HG02759 (cell line): ENCODE results near the gene EDARADD.
"Not testable (repeated sequence)": the region's sequence is repeated elsewhere in the genome, so short reads cannot be mapped to it uniquely, and the experiment has no call there.

Experiments used
- ATAC-seq: cut with Tn5 transposase; IDR thresholded peaks from one replicate; pipeline ENCODE4 v1.9.1; 2021; ENCODE audit warnings: mild to moderate bottlenecking, moderate library complexity; ENCODE audit not compliant: unreplicated experiment

EDARADD gene

GRCh38 chr1:236393681-236394481, at the start of gene EDARADD:
Gene EDARADD, plus strand, starts transcription at chr1:236394286. Its CDS starts 159 bp downstream, at chr1:236394445.
- ATAC-seq = no peak

- no peak for ATAC-seq
Measured at GRCh38 chr1:236345728-236346127, 48.4 kb upstream of the EDARADD start.

- ATAC-seq = no peak
Measured at GRCh38 chr1:236348071-236348470, 46.0 kb upstream of the EDARADD start.

GRCh38 chr1:236350308-236350707, 43.8 kb upstream of the EDARADD start:
- ATAC-seq = no peak

GRCh38 chr1:236351875-236352573, 42.1 kb upstream of the EDARADD start:
- no peak for ATAC-seq

- not testable (repeated sequence) for ATAC-seq
Measured at GRCh38 chr1:236352747-236353146, 41.3 kb upstream of the EDARADD start.

- no peak for ATAC-seq
Measured at GRCh38 chr1:236353813-236354212, 40.3 kb upstream of the EDARADD start.

- no peak for ATAC-seq
Measured at GRCh38 chr1:236354330-236355147, 39.5 kb upstream of the EDARADD start.

GRCh38 chr1:236356141-236356540, 37.9 kb upstream of the EDARADD start:
- no peak for ATAC-seq

GRCh38 chr1:236361909-236362590, 32.0 kb upstream of the EDARADD start:
- no peak for ATAC-seq

GRCh38 chr1:236363237-236363636, 30.8 kb upstream of the EDARADD start:
- no peak for ATAC-seq

GRCh38 chr1:236365999-236366570, 28.0 kb upstream of the EDARADD start:
- ATAC-seq = no peak

GRCh38 chr1:236366681-236367080, 27.4 kb upstream of the EDARADD start:
- not testable (repeated sequence) for ATAC-seq

- ATAC-seq = no peak
Measured at GRCh38 chr1:236370420-236370819, 23.7 kb upstream of the EDARADD start.

- no peak for ATAC-seq
Measured at GRCh38 chr1:236371083-236371482, 23.0 kb upstream of the EDARADD start.

GRCh38 chr1:236377832-236378535, 16.1 kb upstream of the EDARADD start:
- peak; percentile 58 for ATAC-seq

- no peak for ATAC-seq
Measured at GRCh38 chr1:236381565-236382158, 12.4 kb upstream of the EDARADD start.

GRCh38 chr1:236388332-236388731, 5.8 kb upstream of the EDARADD start:
- ATAC-seq = no peak

- no peak for ATAC-seq
Measured at GRCh38 chr1:236389253-236389652, 4.8 kb upstream of the EDARADD start.
